ENCODE measurements around the gene FAM209B.
"Not testable (repeated sequence)": the region's sequence is repeated elsewhere in the genome, so short reads cannot be mapped to it uniquely, and the experiment has no call there.

The FAM209B gene, protein sequence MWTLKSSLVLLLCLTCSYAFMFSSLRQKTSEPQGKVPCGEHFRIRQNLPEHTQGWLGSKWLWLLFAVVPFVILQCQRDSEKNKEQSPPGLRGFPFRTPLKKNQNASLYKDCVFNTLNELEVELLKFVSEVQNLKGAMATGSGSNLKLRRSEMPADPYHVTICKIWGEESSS

GRCh38 chr20:56532946-56533345, at the start of gene FAM209B:
FAM209B (plus strand) TSS chr20:56533246; CDS start chr20:56533342, 96 bp downstream.
- DNase-seq; H3K27ac Mint-ChIP-seq; H3K27me3 Mint-ChIP-seq; H3K4me1 Mint-ChIP-seq (ENCODE audit: low read depth); H3K36me3 Mint-ChIP-seq (ENCODE audit: low read depth); H3K9me3 Mint-ChIP-seq; H3K4me3 Mint-ChIP-seq: not testable (repeated sequence)

DNA sequence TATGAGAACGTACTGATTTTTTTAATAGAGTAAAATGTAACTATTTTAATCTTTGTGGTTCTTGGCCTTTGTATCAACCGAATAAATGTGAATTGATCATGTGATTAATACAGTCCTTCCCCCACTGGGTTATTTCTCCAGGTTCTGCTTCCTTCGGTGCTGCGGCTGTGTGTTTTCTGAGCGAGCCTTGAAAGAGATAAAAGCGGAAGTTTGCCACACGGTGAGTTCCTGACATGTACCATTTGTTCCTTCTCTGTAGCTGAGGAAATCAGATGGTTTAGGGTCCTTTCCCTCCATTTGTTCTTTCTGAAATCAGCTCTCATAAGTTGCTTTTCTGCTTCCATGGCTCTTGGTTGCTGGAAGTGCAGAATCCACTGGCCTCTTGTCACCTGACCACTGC, 49.1 kb upstream of the FAM209B start:
- no peaks in the 10 kb centered on the region for H3K27me3 Mint-ChIP-seq
- H3K27ac Mint-ChIP-seq = peak overlapping the region; percentile 83
- peak overlapping the region; percentile 16 for H3K4me3 Mint-ChIP-seq
- DNase-seq = no peak
- H3K36me3 Mint-ChIP-seq (ENCODE audit: low read depth) = peaks cover 95% of the 10 kb centered on the region
- H3K9me3 Mint-ChIP-seq = no peaks in the 10 kb centered on the region
- peaks cover 32% of the 10 kb centered on the region for H3K4me1 Mint-ChIP-seq (ENCODE audit: low read depth)

- Mint-ChIP-seq H3K27ac (no peak overlapping the region), H3K36me3 (ENCODE audit: low read depth) (peaks cover 91% of the 10 kb centered on the region), H3K4me1 (ENCODE audit: low read depth) (peaks cover 22% of the 10 kb centered on the region), H3K27me3 (no peaks in the 10 kb centered on the region), H3K9me3 (no peaks in the 10 kb centered on the region), H3K4me3 (no peak overlapping the region)
- no peak for DNase-seq
Observed at GRCh38 chr20:56487216-56487615, 45.8 kb upstream of the FAM209B start.

GRCh38 chr20:56488566-56488965, 44.5 kb upstream of the FAM209B start:
- no peak for DNase-seq
- Mint-ChIP-seq H3K27me3 (no peaks in the 10 kb centered on the region), H3K4me1 (ENCODE audit: low read depth) (peaks cover 11% of the 10 kb centered on the region), H3K9me3 (no peaks in the 10 kb centered on the region), H3K36me3 (ENCODE audit: low read depth) (peaks cover 91% of the 10 kb centered on the region), H3K27ac (no peak overlapping the region), H3K4me3 (no peak overlapping the region)

DNA sequence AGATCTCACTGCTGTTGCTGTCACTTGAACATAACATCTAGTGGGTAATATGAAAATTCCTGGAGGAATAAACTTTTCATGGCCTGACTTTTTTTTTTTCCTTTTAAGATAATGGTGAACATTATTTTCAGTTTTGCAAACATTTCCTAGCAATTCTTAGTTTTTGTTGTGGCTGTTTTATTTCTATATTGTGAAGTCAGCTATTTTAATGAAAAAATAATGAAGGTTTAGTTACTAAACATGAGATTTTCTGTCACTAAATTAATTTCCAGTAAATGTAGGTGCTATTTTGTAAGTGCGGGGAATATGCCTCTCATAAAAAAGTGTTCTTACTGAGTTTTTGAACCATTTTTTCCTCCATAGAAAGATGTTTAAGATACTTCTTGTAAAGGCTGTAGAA, 31.9 kb upstream of the FAM209B start:
- Mint-ChIP-seq H3K36me3 (ENCODE audit: low read depth) (peaks cover 61% of the 10 kb centered on the region), H3K4me3 (no peak overlapping the region), H3K27ac (no peak overlapping the region), H3K9me3 (no peaks in the 10 kb centered on the region), H3K27me3 (no peaks in the 10 kb centered on the region), H3K4me1 (ENCODE audit: low read depth) (peaks cover 14% of the 10 kb centered on the region)
- DNase-seq = no peak

DNA sequence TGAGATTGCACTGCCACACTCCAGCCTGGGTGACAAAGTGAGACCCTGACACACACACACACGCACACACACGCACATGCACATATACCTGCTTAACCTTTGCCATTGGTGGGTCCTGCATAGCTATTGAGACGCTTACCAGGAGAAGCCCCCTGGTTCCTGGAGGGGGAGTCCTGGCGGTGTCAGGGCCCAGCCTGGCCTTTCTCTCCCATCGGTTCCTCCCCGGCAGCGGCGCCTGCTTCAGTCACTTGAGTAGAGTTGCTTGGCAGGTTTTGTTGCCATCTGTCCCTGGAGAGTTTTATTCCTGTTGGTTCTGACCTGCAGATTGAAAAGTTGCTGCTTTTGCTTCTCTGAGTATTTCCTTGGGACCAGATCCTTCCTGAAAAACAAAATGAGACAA, 29.1 kb upstream of the FAM209B start:
- H3K9me3 Mint-ChIP-seq = no peaks in the 10 kb centered on the region
- no peak overlapping the region for H3K27ac Mint-ChIP-seq
- peaks cover 15% of the 10 kb centered on the region for H3K4me1 Mint-ChIP-seq (ENCODE audit: low read depth)
- H3K27me3 Mint-ChIP-seq = no peaks in the 10 kb centered on the region
- H3K36me3 Mint-ChIP-seq (ENCODE audit: low read depth) = peaks cover 54% of the 10 kb centered on the region
- H3K4me3 Mint-ChIP-seq = no peak overlapping the region
- DNase-seq = no peak

GRCh38 chr20:56504373-56505005, 28.6 kb upstream of the FAM209B start:
- no peaks in the 10 kb centered on the region for H3K9me3 Mint-ChIP-seq
- H3K4me1 Mint-ChIP-seq (ENCODE audit: low read depth) = peaks cover 15% of the 10 kb centered on the region
- peaks cover 56% of the 10 kb centered on the region for H3K36me3 Mint-ChIP-seq (ENCODE audit: low read depth)
- DNase-seq = no peak
- no peak overlapping the region for H3K27ac Mint-ChIP-seq
- H3K27me3 Mint-ChIP-seq = no peaks in the 10 kb centered on the region
- no peak overlapping the region for H3K4me3 Mint-ChIP-seq

GRCh38 chr20:56506103-56506502, 26.9 kb upstream of the FAM209B start:
- no peak for DNase-seq
- Mint-ChIP-seq H3K36me3 (ENCODE audit: low read depth) (peaks cover 57% of the 10 kb centered on the region), H3K4me3 (no peak overlapping the region), H3K27ac (no peak overlapping the region), H3K9me3 (no peaks in the 10 kb centered on the region), H3K27me3 (no peaks in the 10 kb centered on the region), H3K4me1 (ENCODE audit: low read depth) (peaks cover 15% of the 10 kb centered on the region)

DNA sequence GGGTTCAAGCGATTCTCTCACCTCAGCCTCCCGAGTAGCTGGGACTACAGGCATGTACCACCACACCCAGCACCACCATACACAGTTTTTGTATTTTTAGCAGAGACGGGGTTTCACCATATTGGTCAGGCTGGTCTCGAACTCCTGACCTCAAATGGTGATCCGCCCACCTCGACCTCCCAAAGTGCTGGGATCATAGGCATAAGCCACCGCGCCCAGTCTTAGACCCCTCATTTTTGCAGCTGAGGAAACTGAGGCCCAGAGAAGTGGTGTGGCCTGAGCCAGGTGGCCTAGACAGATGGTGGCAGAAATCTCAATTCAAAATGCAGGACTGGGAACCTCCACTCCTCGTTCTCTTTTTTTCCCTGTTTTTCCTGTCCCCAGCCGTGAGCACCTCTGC, 21.1 kb upstream of the FAM209B start:
- Mint-ChIP-seq H3K4me1 (ENCODE audit: low read depth) (no peaks in the 10 kb centered on the region), H3K4me3 (no peak overlapping the region), H3K36me3 (ENCODE audit: low read depth) (peaks cover 79% of the 10 kb centered on the region), H3K27me3 (no peaks in the 10 kb centered on the region), H3K27ac (peak overlapping the region; percentile 33), H3K9me3 (no peaks in the 10 kb centered on the region)
- no peak for DNase-seq

DNA sequence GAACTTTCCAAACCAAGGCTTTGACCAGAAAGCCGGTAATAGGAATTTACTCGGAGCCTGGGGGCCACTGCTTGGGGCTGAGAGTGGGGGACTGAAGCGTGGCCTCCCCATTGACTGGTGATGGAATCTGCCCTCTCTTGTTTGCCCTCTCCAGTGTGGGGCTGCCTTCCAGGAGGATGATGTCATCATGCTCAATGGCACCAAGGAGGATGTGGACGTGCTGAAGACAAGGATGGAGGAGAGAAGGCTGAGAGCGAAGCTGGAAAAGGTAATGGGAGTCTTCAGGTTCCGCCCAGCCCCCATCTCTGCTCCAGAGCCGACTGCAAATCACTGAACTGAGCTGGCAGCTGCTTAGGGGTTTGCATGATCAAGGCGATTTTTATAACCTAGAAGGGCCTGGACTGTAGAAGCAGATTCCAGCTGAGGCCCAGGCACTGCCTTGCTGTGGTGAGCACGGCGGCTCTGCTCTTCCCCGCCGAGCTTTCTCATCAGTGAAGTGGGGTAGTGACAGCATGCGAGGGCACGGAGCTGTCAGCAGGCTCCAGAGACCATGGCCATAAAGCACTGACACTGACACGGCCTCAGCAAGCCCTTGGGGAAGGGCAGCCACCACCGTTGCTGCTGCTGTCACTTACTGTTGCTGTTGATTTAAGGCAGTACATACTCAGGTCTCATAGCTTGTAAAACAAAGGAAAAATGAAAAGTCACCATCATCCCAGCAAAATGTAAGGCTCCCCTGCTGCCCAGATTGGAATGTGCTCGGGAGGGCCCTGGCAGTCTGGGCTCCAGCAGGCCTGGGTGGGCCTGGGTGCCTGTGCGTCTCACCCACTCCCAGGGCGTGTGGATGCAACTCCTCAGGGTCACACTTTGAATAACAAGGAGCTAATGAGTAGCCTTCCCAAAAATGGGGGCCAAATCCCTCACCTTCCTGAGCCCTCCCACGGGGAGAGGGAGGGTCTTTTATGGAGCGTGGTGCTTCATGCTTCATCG, 19.6 kb upstream of the FAM209B start:
- Mint-ChIP-seq H3K4me3 (no peak overlapping the region), H3K27me3 (no peaks in the 10 kb centered on the region), H3K4me1 (ENCODE audit: low read depth) (no peaks in the 10 kb centered on the region), H3K27ac (no peak overlapping the region), H3K9me3 (peaks cover 5% of the 10 kb centered on the region), H3K36me3 (ENCODE audit: low read depth) (peaks cover 82% of the 10 kb centered on the region)
- DNase-seq = no peak

- Mint-ChIP-seq H3K27me3 (no peaks in the 10 kb centered on the region), H3K4me3 (no peak overlapping the region)
Observed at GRCh38 chr20:56516631-56517030, 16.4 kb upstream of the FAM209B start.

GRCh38 chr20:56517211-56517610, 15.8 kb upstream of the FAM209B start:
- H3K36me3 Mint-ChIP-seq (ENCODE audit: low read depth) = peaks cover 99% of the 10 kb centered on the region
- DNase-seq = no peak
- H3K27ac Mint-ChIP-seq = no peak overlapping the region
- H3K4me3 Mint-ChIP-seq = no peak overlapping the region
- peaks cover 22% of the 10 kb centered on the region for H3K9me3 Mint-ChIP-seq
- no peaks in the 10 kb centered on the region for H3K27me3 Mint-ChIP-seq
- no peaks in the 10 kb centered on the region for H3K4me1 Mint-ChIP-seq (ENCODE audit: low read depth)

More at GRCh38 chr20:56516631-56517030, 16.4 kb upstream of the FAM209B start:
- H3K36me3 Mint-ChIP-seq (ENCODE audit: low read depth) = peaks cover 100% of the 10 kb centered on the region
- no peak for DNase-seq
- H3K4me1 Mint-ChIP-seq (ENCODE audit: low read depth) = no peaks in the 10 kb centered on the region
- no peak overlapping the region for H3K27ac Mint-ChIP-seq
- H3K9me3 Mint-ChIP-seq = peaks cover 22% of the 10 kb centered on the region

DNA sequence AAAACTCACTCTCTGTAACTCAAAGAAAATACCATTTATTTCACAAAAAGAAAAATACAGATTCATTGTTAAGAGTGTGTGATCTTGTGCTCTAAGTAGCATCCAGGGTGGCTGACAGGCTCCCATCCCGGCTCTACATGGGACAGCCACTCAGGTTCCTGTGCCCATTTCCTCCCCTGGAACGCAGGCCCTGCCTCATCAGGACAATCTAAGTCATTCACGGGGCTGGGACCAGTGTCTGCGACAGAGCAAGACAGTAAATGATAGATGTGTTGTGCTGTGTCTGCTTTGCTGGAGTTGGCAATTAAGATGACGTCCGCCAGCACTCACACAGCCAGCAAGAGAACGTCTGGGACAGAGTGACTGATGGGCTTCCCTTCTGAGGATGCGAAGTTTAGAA, 15.4 kb upstream of the FAM209B start:
- DNase-seq = no peak
- Mint-ChIP-seq H3K4me1 (ENCODE audit: low read depth) (peaks cover 2% of the 10 kb centered on the region), H3K36me3 (ENCODE audit: low read depth) (peaks cover 96% of the 10 kb centered on the region), H3K27me3 (no peaks in the 10 kb centered on the region), H3K9me3 (peaks cover 22% of the 10 kb centered on the region), H3K4me3 (no peak overlapping the region), H3K27ac (no peak overlapping the region)

- Mint-ChIP-seq H3K36me3 (ENCODE audit: low read depth) (peaks cover 91% of the 10 kb centered on the region), H3K27me3 (no peaks in the 10 kb centered on the region), H3K4me1 (ENCODE audit: low read depth) (peaks cover 5% of the 10 kb centered on the region), H3K4me3 (no peak overlapping the region), H3K27ac (no peak overlapping the region), H3K9me3 (peaks cover 22% of the 10 kb centered on the region)
- no peak for DNase-seq
Observed at GRCh38 chr20:56518126-56518525, 14.9 kb upstream of the FAM209B start.

All from activated T-cell treated with anti-CD3 and anti-CD28 coated beads, Interleukin-2, amount 50 U/mL, for 24 hours (primary cell).